GM12801 (cell line): Measurements from ENCODE around the gene SRGAP1.

ENCODE experiments used
- TF ChIP-seq, protein P1 (sequence below): IDR thresholded peaks from one replicate; pipeline ENCODE4 v1.5.1; 2011; ENCODE audit warnings: control low read depth; ENCODE audit not compliant: insufficient read length; ENCODE audit errors: extremely low read depth

The SRGAP1 gene

GRCh38 chr12:64064240-64064639 lies 219.7 kb downstream of the SRGAP1 start:
- TF ChIP-seq, protein P1, sequence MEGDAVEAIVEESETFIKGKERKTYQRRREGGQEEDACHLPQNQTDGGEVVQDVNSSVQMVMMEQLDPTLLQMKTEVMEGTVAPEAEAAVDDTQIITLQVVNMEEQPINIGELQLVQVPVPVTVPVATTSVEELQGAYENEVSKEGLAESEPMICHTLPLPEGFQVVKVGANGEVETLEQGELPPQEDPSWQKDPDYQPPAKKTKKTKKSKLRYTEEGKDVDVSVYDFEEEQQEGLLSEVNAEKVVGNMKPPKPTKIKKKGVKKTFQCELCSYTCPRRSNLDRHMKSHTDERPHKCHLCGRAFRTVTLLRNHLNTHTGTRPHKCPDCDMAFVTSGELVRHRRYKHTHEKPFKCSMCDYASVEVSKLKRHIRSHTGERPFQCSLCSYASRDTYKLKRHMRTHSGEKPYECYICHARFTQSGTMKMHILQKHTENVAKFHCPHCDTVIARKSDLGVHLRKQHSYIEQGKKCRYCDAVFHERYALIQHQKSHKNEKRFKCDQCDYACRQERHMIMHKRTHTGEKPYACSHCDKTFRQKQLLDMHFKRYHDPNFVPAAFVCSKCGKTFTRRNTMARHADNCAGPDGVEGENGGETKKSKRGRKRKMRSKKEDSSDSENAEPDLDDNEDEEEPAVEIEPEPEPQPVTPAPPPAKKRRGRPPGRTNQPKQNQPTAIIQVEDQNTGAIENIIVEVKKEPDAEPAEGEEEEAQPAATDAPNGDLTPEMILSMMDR, result no peak

GRCh38 chr12:64064706-64065105 lies 220.2 kb downstream of the SRGAP1 start:
- TF ChIP-seq, protein P1, result no peak

GRCh38 chr12:64065881-64066451 lies 221.5 kb downstream of the SRGAP1 start:
- TF ChIP-seq, protein P1, result no peak

GRCh38 chr12:64066776-64067175 lies 222.3 kb downstream of the SRGAP1 start:
- TF ChIP-seq, protein P1, result no peak

DNA sequence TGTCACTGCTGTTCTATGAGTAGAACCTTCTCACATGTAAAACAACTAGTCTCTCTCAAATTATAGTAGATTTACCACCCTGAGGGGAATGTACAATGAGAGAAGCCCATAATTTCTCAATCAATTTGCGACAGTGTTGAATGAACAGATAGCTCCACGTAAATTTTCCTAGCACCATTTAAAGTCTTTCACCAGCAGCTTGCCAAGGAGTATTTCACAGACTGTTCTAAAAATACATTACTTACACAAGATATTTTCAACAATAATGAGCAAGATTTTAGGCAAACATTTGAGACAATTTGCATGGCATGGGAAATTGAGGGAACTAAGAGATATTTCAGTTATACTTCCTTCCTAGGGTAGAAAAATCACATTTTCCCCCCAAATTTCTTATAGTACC lies 226.0 kb downstream of the SRGAP1 start:
- TF ChIP-seq, protein P1, result no peak

DNA sequence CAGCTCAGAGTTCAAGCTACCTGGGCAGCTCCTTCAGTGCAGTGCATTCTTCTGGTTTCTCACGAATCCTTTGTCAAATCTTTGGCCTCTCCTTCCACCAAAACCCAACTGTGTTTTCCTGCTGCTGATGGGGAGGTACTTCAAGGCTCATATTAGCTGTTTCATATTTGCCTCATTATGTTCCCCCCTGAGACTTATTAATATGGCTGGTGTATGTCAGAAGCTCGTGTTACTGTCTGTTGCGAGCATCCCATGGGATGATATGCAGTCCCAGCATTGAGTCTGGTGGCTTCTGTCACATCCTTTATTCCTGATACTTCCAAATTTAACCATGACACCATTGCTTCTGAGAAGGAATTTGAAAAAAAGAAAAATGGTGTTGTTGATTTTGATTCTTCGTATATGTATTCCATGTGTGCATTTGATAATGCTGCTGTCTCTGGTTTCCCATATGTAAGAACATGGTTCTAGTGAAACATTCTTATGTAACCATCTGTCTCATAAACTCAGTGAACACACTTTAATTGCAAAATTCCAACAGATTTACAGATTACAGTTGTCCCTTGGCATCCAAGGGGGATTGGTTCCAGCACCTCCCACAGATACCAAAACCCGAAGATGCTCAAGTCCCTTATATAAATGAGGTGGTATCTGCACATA lies 228.5 kb downstream of the SRGAP1 start:
- TF ChIP-seq, protein P1, result no peak

- TF ChIP-seq, protein P1, result no peak
Measured at GRCh38 chr12:64077922-64078321, 233.4 kb downstream of the SRGAP1 start.
